DOHH2 (cell line): ENCODE measurements around the gene CARD10.

Experiments
- H3F3A ChIP-seq: fragments of 200-600 bp; sonication (generic), shearing (Covaris generic); 2 replicates; pipeline ENCODE4 v1.6.0; 2016; ENCODE audit warnings: antibody characterized with exemption, mild to moderate bottlenecking; ENCODE audit not compliant: control insufficient read depth, insufficient read depth
- H3K27ac ChIP-seq: fragments of 200-600 bp; sonication (generic); 2 replicates; pipeline ENCODE4 v1.5.1; 2014; ENCODE audit warnings: low read depth, mild to moderate bottlenecking, low read length, moderate library complexity
- H3K27me3 ChIP-seq: fragments of 200-600 bp; sonication (generic); 2 replicates; pipeline ENCODE4 v1.6.1; 2014; ENCODE audit warnings: mild to moderate bottlenecking, low read length, mixed read lengths; ENCODE audit not compliant: control insufficient read depth
- H3K36me3 ChIP-seq: fragments of 200-600 bp; sonication (generic); 2 replicates; pipeline ENCODE4 v1.6.1; 2014; ENCODE audit warnings: mild to moderate bottlenecking, low read length, moderate library complexity, mixed read lengths; ENCODE audit not compliant: control insufficient read depth
- H3K4me1 ChIP-seq: fragments of 200-600 bp; sonication (generic); 2 replicates; pipeline ENCODE4 v1.6.1; 2014; ENCODE audit warnings: mild to moderate bottlenecking, low read length, mixed read lengths; ENCODE audit not compliant: control insufficient read depth
- H3K4me2 ChIP-seq: fragments of 200-600 bp; sonication (generic); 2 replicates; pipeline ENCODE4 v1.6.0; 2014; ENCODE audit warnings: mild to moderate bottlenecking, low read length, moderate library complexity
- H3K4me3 ChIP-seq: fragments of 200-600 bp; sonication (generic); 2 replicates; pipeline ENCODE4 v1.5.1; 2014; ENCODE audit warnings: mild to moderate bottlenecking, low read length, mixed read lengths
- H3K79me2 ChIP-seq: fragments of 200-600 bp; sonication (generic); 2 replicates; pipeline ENCODE4 v1.6.1; 2014; ENCODE audit warnings: mild to moderate bottlenecking, low read length, mixed read lengths; ENCODE audit not compliant: control insufficient read depth
- H3K9me2 ChIP-seq: fragments of 200-600 bp; sonication (generic); replicated peaks from 2 replicates; pipeline ENCODE4 v1.6.1; 2014; ENCODE audit warnings: mild to moderate bottlenecking, low read length, mixed read lengths; ENCODE audit not compliant: control insufficient read depth
- H3K9me3 ChIP-seq: fragments of 200-600 bp; sonication (generic); 2 replicates; pipeline ENCODE4 v1.6.1; 2014; ENCODE audit warnings: antibody characterized with exemption, low read length, mixed read lengths; ENCODE audit not compliant: control insufficient read depth, insufficient read depth
- H4K20me1 ChIP-seq: fragments of 200-600 bp; sonication (generic); 2 replicates; pipeline ENCODE4 v1.6.0; 2014; ENCODE audit warnings: low read depth, mild to moderate bottlenecking, antibody characterized with exemption, low read length, moderate library complexity; ENCODE audit not compliant: control insufficient read depth, insufficient read depth
- CTCF ChIP-seq: fragments of 200-600 bp; sonication (generic); IDR thresholded peaks from one replicate; pipeline ENCODE4 v1.5.1; 2014; ENCODE audit warnings: antibody characterized with exemption, mild to moderate bottlenecking, low read depth, low read length; ENCODE audit not compliant: poor library complexity, severe bottlenecking
- EZH2phosphoT487 ChIP-seq: fragments of 200-600 bp; sonication (generic); IDR thresholded peaks from 2 replicates; pipeline ENCODE4 v1.6.1; 2017; ENCODE audit warnings: borderline replicate concordance, mild to moderate bottlenecking, antibody characterized with exemption, low read length, moderate library complexity, mixed read lengths

Gene CARD10

GRCh38 chr22:37451218-37451617 is 68.0 kb downstream of the CARD10 start:
- H3K36me3 ChIP-seq = no peaks in the 10 kb centered on the region
- no peak overlapping the region for H3K4me2 ChIP-seq
- no peaks in the 10 kb centered on the region for H3F3A ChIP-seq
- H3K4me1 ChIP-seq = peaks cover 30% of the 10 kb centered on the region
- H3K4me3 ChIP-seq = no peak overlapping the region
- no peaks in the 10 kb centered on the region for H3K9me2 ChIP-seq
- no peaks in the 10 kb centered on the region for H3K79me2 ChIP-seq
- H3K27me3 ChIP-seq = peaks cover 9% of the 10 kb centered on the region
- H3K9me3 ChIP-seq = no peaks in the 10 kb centered on the region
- no peak overlapping the region for H3K27ac ChIP-seq
- TF ChIP-seq EZH2phosphoT487 (no peak), CTCF (no peak)
- H4K20me1 ChIP-seq = no peaks in the 10 kb centered on the region

- Histone ChIP-seq H3K36me3 (no peaks in the 10 kb centered on the region), H3K9me3 (no peaks in the 10 kb centered on the region), H3K9me2 (no peaks in the 10 kb centered on the region), H3K79me2 (no peaks in the 10 kb centered on the region), H3K27me3 (peaks cover 10% of the 10 kb centered on the region), H3K4me1 (peaks cover 30% of the 10 kb centered on the region), H3K27ac (no peak overlapping the region), H3F3A (no peaks in the 10 kb centered on the region), H3K4me2 (no peak overlapping the region), H3K4me3 (no peak overlapping the region), H4K20me1 (no peaks in the 10 kb centered on the region)
- TF ChIP-seq EZH2phosphoT487 = no peak
- no peak for TF ChIP-seq CTCF
Measured at GRCh38 chr22:37449331-37450001, 69.7 kb downstream of the CARD10 start.

GRCh38 chr22:37448516-37449127 is 70.6 kb downstream of the CARD10 start:
- TF ChIP-seq EZH2phosphoT487 = no peak
- no peak for TF ChIP-seq CTCF
- H3K4me2 ChIP-seq = no peak overlapping the region
- no peaks in the 10 kb centered on the region for H3F3A ChIP-seq
- H3K36me3 ChIP-seq = no peaks in the 10 kb centered on the region
- H4K20me1 ChIP-seq = no peaks in the 10 kb centered on the region
- no peaks in the 10 kb centered on the region for H3K79me2 ChIP-seq
- H3K27me3 ChIP-seq = peaks cover 14% of the 10 kb centered on the region
- no peak overlapping the region for H3K27ac ChIP-seq
- H3K4me1 ChIP-seq = peaks cover 30% of the 10 kb centered on the region
- no peaks in the 10 kb centered on the region for H3K9me2 ChIP-seq
- H3K4me3 ChIP-seq = no peak overlapping the region
- H3K9me3 ChIP-seq = no peaks in the 10 kb centered on the region
